OCI-LY7 (cell line): Measurements from ENCODE around the gene SORCS3. TPM values are rescaled to one million over a fixed set of nuclear protein-coding genes. Genes with fewer than 3 reads are reported as not detected.

Experiments
- BruUV-seq: library from RNA; stranded (reverse); fragments of 400-500 nt; replicated peaks from 2 replicates; lab custom pipeline; 2021; lab: Mats Ljungman, UMichigan
- CTCF ChIA-PET: fragments of 300-600 bp; sonication (Branson Sonifier 250); formaldehyde crosslinking; loops from one replicate; lab custom pipeline; 2022; ENCODE audit warnings: antibody characterized with exemption; ENCODE audit not compliant: unreplicated experiment; lab: Charles Lee
- POLR2A ChIA-PET: fragments of 300-600 bp; sonication (Branson Sonifier 250); formaldehyde crosslinking; loops from one replicate; lab custom pipeline; 2022; ENCODE audit warnings: antibody characterized with exemption; lab: Charles Lee
- DNase-seq: peaks from one replicate; pipeline ENCODE4 v3.0.0-alpha.2; 2015; ENCODE audit warnings: low spot score
- H2AFZ ChIP-seq: fragments of 200-600 bp; sonication (generic), shearing (Covaris generic); 2 replicates; pipeline ENCODE4 v1.6.1; 2014; ENCODE audit warnings: mild to moderate bottlenecking, antibody characterized with exemption, low read length, moderate library complexity
- H3K27ac ChIP-seq: fragments of 200-600 bp; sonication (generic); 2 replicates; pipeline ENCODE4 v1.5.1; 2014; ENCODE audit warnings: mixed run types, low read depth, mild to moderate bottlenecking, moderate library complexity, low read length, inconsistent platforms; ENCODE audit not compliant: poor library complexity, severe bottlenecking
- H3K36me3 ChIP-seq: fragments of 200-600 bp; sonication (generic); 2 replicates; pipeline ENCODE4 v1.6.1; 2014; ENCODE audit warnings: mild to moderate bottlenecking, antibody characterized with exemption, low read length, moderate library complexity, mixed read lengths; ENCODE audit not compliant: insufficient read depth
- H3K4me1 ChIP-seq: fragments of 200-600 bp; sonication (generic); 2 replicates; pipeline ENCODE4 v1.5.1; 2014; ENCODE audit warnings: mild to moderate bottlenecking, low read length; ENCODE audit not compliant: insufficient read depth, poor library complexity, severe bottlenecking
- H3K4me2 ChIP-seq: fragments of 200-600 bp; sonication (generic); 2 replicates; pipeline ENCODE4 v1.6.1; 2014; ENCODE audit warnings: mild to moderate bottlenecking, low read length
- H3K4me3 ChIP-seq: fragments of 200-600 bp; sonication (generic); 2 replicates; pipeline ENCODE4 v1.5.1; 2014; ENCODE audit warnings: mild to moderate bottlenecking, low read depth, low read length; ENCODE audit not compliant: poor library complexity, severe bottlenecking
- H3K79me2 ChIP-seq: fragments of 200-600 bp; sonication (generic); 2 replicates; pipeline ENCODE4 v1.6.1; 2016; ENCODE audit warnings: low read depth, mild to moderate bottlenecking, low read length, moderate library complexity, mixed read lengths; ENCODE audit not compliant: insufficient read depth
- H3K9me2 ChIP-seq: fragments of 200-600 bp; sonication (generic); 2 replicates; pipeline ENCODE4 v1.6.1; 2016; ENCODE audit warnings: mild to moderate bottlenecking, low read length, mixed read lengths; ENCODE audit not compliant: insufficient read depth
- H3K9me3 ChIP-seq: fragments of 200-600 bp; sonication (generic); 2 replicates; pipeline ENCODE4 v1.6.1; 2014; ENCODE audit warnings: mild to moderate bottlenecking, mixed run types, low read length, mixed read lengths
- H4K20me1 ChIP-seq: fragments of 200-600 bp; sonication (generic); 2 replicates; pipeline ENCODE4 v1.6.1; 2014; ENCODE audit warnings: mild to moderate bottlenecking, antibody characterized with exemption, low read length, moderate library complexity, mixed read lengths; ENCODE audit not compliant: insufficient read depth
- EZH2phosphoT487 ChIP-seq: fragments of 200-600 bp; sonication (generic); IDR thresholded peaks from 2 replicates; pipeline ENCODE4 v1.6.1; 2018; ENCODE audit warnings: low read depth, borderline replicate concordance, mild to moderate bottlenecking, mixed run types, antibody characterized with exemption, low read length, moderate library complexity, mixed read lengths
- intact Hi-C: fragments of 100-400 bp; cut with micrococcal nuclease; formaldehyde crosslinking; loops from one replicate; pipeline ENCODE4 v1.10.0; 2022; ENCODE audit not compliant: unreplicated experiment
- total RNA-seq, 2 experiments: library from RNA; depleted of rRNA in 1 of 2; stranded (reverse); fragments of >200 nt in 1 of 2; shearing (Covaris generic) in 1 of 2; gene quantifications; 2 replicates each; pipeline ENCODE4 v1.2.3, GENCODE V29; 2014 to 2022
- TF ChIP-seq, protein P1 (sequence below): fragments of 200-600 bp; sonication (generic); conservative IDR thresholded peaks from 2 replicates; pipeline ENCODE4 v1.5.1; 2014; ENCODE audit warnings: mild to moderate bottlenecking, antibody characterized with exemption, low read length, moderate library complexity, mixed read lengths

SORCS3 gene
- total RNA-seq, 2 experiments from 2014 or later = not detected

DNA sequence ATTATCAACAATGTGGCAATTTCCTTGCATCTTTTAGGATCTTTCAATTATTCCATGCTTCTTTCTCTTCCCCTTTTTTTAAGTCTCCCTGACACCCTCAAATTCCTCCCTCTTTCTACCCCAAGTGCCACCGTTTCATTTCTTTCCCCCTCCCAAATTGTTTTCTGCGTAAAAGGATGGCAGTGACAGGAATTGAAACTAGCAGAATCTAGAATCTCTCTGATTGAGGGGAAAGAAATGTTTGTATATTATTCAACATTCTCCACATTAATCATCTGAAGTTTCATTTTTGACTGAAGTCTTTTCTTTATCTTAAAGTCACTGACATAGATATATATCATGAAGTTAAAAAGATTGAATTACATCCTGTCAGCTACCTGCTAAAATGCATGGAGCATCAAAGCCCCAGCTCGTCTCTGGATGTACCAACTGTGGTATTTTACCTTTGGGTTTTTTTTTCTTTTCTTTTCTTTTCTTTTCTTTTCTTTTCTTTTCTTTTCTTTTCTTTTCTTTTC lies 633.5 kb downstream of the SORCS3 start:
- Histone ChIP-seq H3K9me2 (no peaks in the 10 kb centered on the region), H3K4me2 (no peak overlapping the region), H3K4me3 (no peak overlapping the region), H3K27ac (no peak overlapping the region), H3K36me3 (no peaks in the 10 kb centered on the region), H4K20me1 (no peaks in the 10 kb centered on the region), H3K9me3 (no peaks in the 10 kb centered on the region), H3K79me2 (no peaks in the 10 kb centered on the region), H2AFZ (no peak overlapping the region), H3K4me1 (no peaks in the 10 kb centered on the region)
- intact Hi-C loops = no loop called here
- no peak for DNase-seq
- CTCF ChIA-PET = no interaction called here
- POLR2A ChIA-PET = no interaction called here
- BruUV-seq = no TSS peak
- TF ChIP-seq, protein P1, sequence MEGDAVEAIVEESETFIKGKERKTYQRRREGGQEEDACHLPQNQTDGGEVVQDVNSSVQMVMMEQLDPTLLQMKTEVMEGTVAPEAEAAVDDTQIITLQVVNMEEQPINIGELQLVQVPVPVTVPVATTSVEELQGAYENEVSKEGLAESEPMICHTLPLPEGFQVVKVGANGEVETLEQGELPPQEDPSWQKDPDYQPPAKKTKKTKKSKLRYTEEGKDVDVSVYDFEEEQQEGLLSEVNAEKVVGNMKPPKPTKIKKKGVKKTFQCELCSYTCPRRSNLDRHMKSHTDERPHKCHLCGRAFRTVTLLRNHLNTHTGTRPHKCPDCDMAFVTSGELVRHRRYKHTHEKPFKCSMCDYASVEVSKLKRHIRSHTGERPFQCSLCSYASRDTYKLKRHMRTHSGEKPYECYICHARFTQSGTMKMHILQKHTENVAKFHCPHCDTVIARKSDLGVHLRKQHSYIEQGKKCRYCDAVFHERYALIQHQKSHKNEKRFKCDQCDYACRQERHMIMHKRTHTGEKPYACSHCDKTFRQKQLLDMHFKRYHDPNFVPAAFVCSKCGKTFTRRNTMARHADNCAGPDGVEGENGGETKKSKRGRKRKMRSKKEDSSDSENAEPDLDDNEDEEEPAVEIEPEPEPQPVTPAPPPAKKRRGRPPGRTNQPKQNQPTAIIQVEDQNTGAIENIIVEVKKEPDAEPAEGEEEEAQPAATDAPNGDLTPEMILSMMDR = no peak
- TF ChIP-seq EZH2phosphoT487 = no peak

DNA sequence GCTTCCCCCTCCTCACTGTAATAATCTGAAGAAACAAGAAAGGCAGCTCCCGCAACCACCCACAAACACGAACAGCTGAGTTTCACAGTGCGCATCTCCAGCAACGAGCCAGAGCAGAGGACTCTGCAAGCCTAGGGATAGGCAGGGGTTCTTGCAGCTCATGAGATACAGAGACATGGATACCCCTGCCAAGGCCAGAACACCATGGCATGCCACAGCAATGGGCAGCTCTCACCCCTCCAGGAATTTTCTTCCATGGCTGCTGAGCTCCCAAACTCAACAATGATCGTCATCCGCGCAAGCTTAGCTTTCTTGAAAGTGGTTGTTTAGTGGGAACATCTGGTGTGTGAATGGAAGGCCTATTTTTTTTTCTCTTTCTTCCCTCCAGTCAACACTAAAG lies 637.3 kb downstream of the SORCS3 start:
- Histone ChIP-seq H3K9me3 (no peaks in the 10 kb centered on the region), H3K4me1 (no peaks in the 10 kb centered on the region), H3K4me3 (no peak overlapping the region), H2AFZ (no peak overlapping the region), H3K36me3 (no peaks in the 10 kb centered on the region), H3K79me2 (no peaks in the 10 kb centered on the region), H3K9me2 (no peaks in the 10 kb centered on the region), H4K20me1 (no peaks in the 10 kb centered on the region), H3K4me2 (no peak overlapping the region), H3K27ac (no peak overlapping the region)
- no TSS peak for BruUV-seq
- no peak for DNase-seq
- no peak for TF ChIP-seq EZH2phosphoT487
- TF ChIP-seq, protein P1 = no peak
- POLR2A ChIA-PET = no interaction called here
- intact Hi-C loops = no loop called here
- CTCF ChIA-PET = no interaction called here

DNA sequence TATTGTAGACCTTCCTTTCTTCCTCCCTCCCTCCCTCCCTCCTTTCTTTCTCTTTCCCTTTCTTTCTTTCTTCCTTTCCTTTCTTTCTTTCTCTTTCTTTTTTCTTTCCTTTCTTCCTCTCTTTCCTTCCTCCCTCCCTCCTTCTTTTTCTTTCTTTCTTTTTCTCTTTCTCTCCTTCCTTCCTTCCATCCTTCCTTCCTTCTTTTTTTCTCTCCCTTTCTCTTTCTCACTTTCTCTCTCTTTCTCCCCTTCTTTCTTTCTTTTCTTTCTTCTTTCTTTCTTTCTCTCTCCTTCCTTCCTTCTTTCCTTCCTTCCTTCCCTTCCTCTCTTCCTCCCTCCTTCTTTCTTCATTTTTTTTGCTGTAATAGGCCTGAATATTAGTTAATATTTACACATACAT lies 638.0 kb downstream of the SORCS3 start:
- H3K9me2 ChIP-seq = no peaks in the 10 kb centered on the region
- DNase-seq = no peak
- no peak overlapping the region for H3K4me2 ChIP-seq
- TF ChIP-seq EZH2phosphoT487 = no peak
- TF ChIP-seq, protein P1 = no peak
- H3K27ac ChIP-seq = no peak overlapping the region
- no peaks in the 10 kb centered on the region for H3K9me3 ChIP-seq
- no peaks in the 10 kb centered on the region for H4K20me1 ChIP-seq
- H3K79me2 ChIP-seq = no peaks in the 10 kb centered on the region
- ChIA-PET POLR2A (interaction anchor here (0.7 kb wide), 1 partner anchor 34 kb away, joined by 6 read pairs; no protein-coding TSS in a partner anchor), CTCF (no interaction called here)
- no TSS peak for BruUV-seq
- no peak overlapping the region for H3K4me3 ChIP-seq
- H2AFZ ChIP-seq = no peak overlapping the region
- intact Hi-C loops = no loop called here
- H3K4me1 ChIP-seq = no peaks in the 10 kb centered on the region
- no peaks in the 10 kb centered on the region for H3K36me3 ChIP-seq
